Stimulated activated naive CD4-positive, alpha-beta T cell (primary cell): ENCODE results near the gene DNAJC16.
"Not testable (repeated sequence)": the region's sequence is repeated elsewhere in the genome, so short reads cannot be mapped to it uniquely, and the experiment has no call there.

Experiments
- DNase-seq, 6 experiments: peaks; one replicate each; lab custom pipeline; 2025; lab: John Stamatoyannopoulos, UW

DNAJC16 gene

GRCh38 chr1:15507278-15507677 is 19.4 kb upstream of the DNAJC16 start:
- DNase-seq = no peak

GRCh38 chr1:15508700-15509487 is 17.8 kb upstream of the DNAJC16 start:
- DNase-seq = no peak

GRCh38 chr1:15509586-15509985 is 17.1 kb upstream of the DNAJC16 start:
- no peak for DNase-seq

GRCh38 chr1:15510611-15511405 is 15.8 kb upstream of the DNAJC16 start:
- DNase-seq = no peak

- DNase-seq = no peak
Measured at GRCh38 chr1:15513192-15513591, 13.5 kb upstream of the DNAJC16 start.

GRCh38 chr1:15513919-15514318 is 12.7 kb upstream of the DNAJC16 start:
- no peak for DNase-seq

GRCh38 chr1:15514557-15514956 is 12.1 kb upstream of the DNAJC16 start:
- DNase-seq = not testable (repeated sequence)

- no peak for DNase-seq
Measured at GRCh38 chr1:15515022-15515663, 11.5 kb upstream of the DNAJC16 start.

- no peak for DNase-seq
Measured at GRCh38 chr1:15519625-15520024, 7.0 kb upstream of the DNAJC16 start.

GRCh38 chr1:15521206-15521906 is 5.3 kb upstream of the DNAJC16 start:
- DNase-seq = not testable (repeated sequence)

- no peak for DNase-seq
Measured at GRCh38 chr1:15522551-15522950, 4.1 kb upstream of the DNAJC16 start.

GRCh38 chr1:15523104-15524020 is 3.3 kb upstream of the DNAJC16 start:
- DNase-seq = peak in 1 of 6 experiments; percentile 38

GRCh38 chr1:15524021-15524282 is 2.7 kb upstream of the DNAJC16 start, which contains the start of gene CASP9:
TSS of gene CASP9 (minus strand) at chr1:15524215. CDS start at chr1:15524200, 15 bp downstream.
- no peak for DNase-seq

- peak; percentile 100 for DNase-seq
Measured at GRCh38 chr1:15524283-15525049, 2.2 kb upstream of the DNAJC16 start.

- peak in 1 of 6 experiments; percentile 48 for DNase-seq
Measured at GRCh38 chr1:15525050-15526020, 1.3 kb upstream of the DNAJC16 start.

GRCh38 chr1:15526021-15526489 is 593 bp upstream of the DNAJC16 start:
- DNase-seq = peak in 2 of 6 experiments; percentile 13 to 36

- no peak for DNase-seq
Measured at GRCh38 chr1:15531003-15531402, 4.4 kb downstream of the DNAJC16 start.

- no peak for DNase-seq
Measured at GRCh38 chr1:15531682-15532081, 5.0 kb downstream of the DNAJC16 start.

GRCh38 chr1:15538771-15539170 is 12.1 kb downstream of the DNAJC16 start:
- no peak for DNase-seq
